ENCODE results near the gene ZNF346.

ZNF346 gene

GRCh38 chr5:177006265-177006972, 16.1 kb upstream of the ZNF346 start, which contains the start of gene UIMC1:
TSS of gene UIMC1 (minus strand) at chr5:177006779. CDS start at chr5:176982615, 24,164 bp downstream.
- Histone ChIP-seq H3K27me3 (ENCODE audit: control insufficient read depth in 2 of 2, insufficient read depth in 2 of 2, low read length in 2 of 2) (no peaks in the 10 kb centered on the region), H3K27ac (ENCODE audit: low read depth in 2 of 2, low read length in 2 of 2) (peak within 1 kb of the TSS; percentile 93 to 94), H3K36me3 (ENCODE audit: control insufficient read depth in 2 of 2, insufficient read depth in 2 of 2, low read length in 2 of 2) (no peaks in the 10 kb centered on the region), H3K4me3 (ENCODE audit: low read length in 2 of 2) (peak within 1 kb of the TSS; percentile 92 to 94), H3K4me1 (ENCODE audit: control insufficient read depth in 2 of 2, insufficient read depth in 2 of 2, low read length in 2 of 2) (peaks cover 11 to 13% of the 10 kb centered on the region in 2 donors), H3K9me3 (ENCODE audit: control insufficient read depth in 2 of 2, low read length in 2 of 2) (no peaks in the 10 kb centered on the region), H3K9ac (ENCODE audit: low read depth in 1 of 2, low read length in 2 of 2) (peak within 1 kb of the TSS; percentile 81 to 92)

GRCh38 chr5:177008716-177009115, 13.8 kb upstream of the ZNF346 start:
- Histone ChIP-seq H3K27ac (ENCODE audit: low read depth in 2 of 2, low read length in 2 of 2) (no peak overlapping the region), H3K4me3 (ENCODE audit: low read length in 2 of 2) (no peak overlapping the region), H3K36me3 (ENCODE audit: control insufficient read depth in 2 of 2, insufficient read depth in 2 of 2, low read length in 2 of 2) (no peaks in the 10 kb centered on the region)

GRCh38 chr5:177010153-177010552, 12.3 kb upstream of the ZNF346 start:
- Histone ChIP-seq H3K4me1 (ENCODE audit: control insufficient read depth in 2 of 2, insufficient read depth in 2 of 2, low read length in 2 of 2) (peaks cover 4 to 5% of the 10 kb centered on the region in 2 donors), H3K27me3 (ENCODE audit: control insufficient read depth in 2 of 2, insufficient read depth in 2 of 2, low read length in 2 of 2) (no peaks in the 10 kb centered on the region), H3K9me3 (ENCODE audit: control insufficient read depth in 2 of 2, low read length in 2 of 2) (no peaks in the 10 kb centered on the region), H3K9ac (ENCODE audit: low read depth in 1 of 2, low read length in 2 of 2) (no peak overlapping the region), H3K36me3 (ENCODE audit: control insufficient read depth in 2 of 2, insufficient read depth in 2 of 2, low read length in 2 of 2) (no peaks in the 10 kb centered on the region), H3K4me3 (ENCODE audit: low read length in 2 of 2) (no peak overlapping the region), H3K27ac (ENCODE audit: low read depth in 2 of 2, low read length in 2 of 2) (no peak overlapping the region)

More at GRCh38 chr5:177008716-177009115, 13.8 kb upstream of the ZNF346 start:
- H3K4me1 ChIP-seq (ENCODE audit: control insufficient read depth in 2 of 2, insufficient read depth in 2 of 2, low read length in 2 of 2): peaks cover 11 to 13% of the 10 kb centered on the region in 2 donors
- H3K9ac ChIP-seq (ENCODE audit: low read depth in 1 of 2, low read length in 2 of 2): no peak overlapping the region
- no peaks in the 10 kb centered on the region for H3K27me3 ChIP-seq (ENCODE audit: control insufficient read depth in 2 of 2, insufficient read depth in 2 of 2, low read length in 2 of 2)
- no peaks in the 10 kb centered on the region for H3K9me3 ChIP-seq (ENCODE audit: control insufficient read depth in 2 of 2, low read length in 2 of 2)

GRCh38 chr5:177015156-177015555, 7.3 kb upstream of the ZNF346 start:
- no peak overlapping the region for H3K9ac ChIP-seq (ENCODE audit: low read depth in 1 of 2, low read length in 2 of 2)
- no peaks in the 10 kb centered on the region for H3K4me1 ChIP-seq (ENCODE audit: control insufficient read depth in 2 of 2, insufficient read depth in 2 of 2, low read length in 2 of 2)
- no peaks in the 10 kb centered on the region for H3K9me3 ChIP-seq (ENCODE audit: control insufficient read depth in 2 of 2, low read length in 2 of 2)
- H3K36me3 ChIP-seq (ENCODE audit: control insufficient read depth in 2 of 2, insufficient read depth in 2 of 2, low read length in 2 of 2): no peaks in the 10 kb centered on the region
- H3K27ac ChIP-seq (ENCODE audit: low read depth in 2 of 2, low read length in 2 of 2): no peak overlapping the region
- H3K4me3 ChIP-seq (ENCODE audit: low read length in 2 of 2): no peak overlapping the region
- H3K27me3 ChIP-seq (ENCODE audit: control insufficient read depth in 2 of 2, insufficient read depth in 2 of 2, low read length in 2 of 2): no peaks in the 10 kb centered on the region

GRCh38 chr5:177018341-177018740, 4.2 kb upstream of the ZNF346 start:
- Histone ChIP-seq H3K27ac (ENCODE audit: low read depth in 2 of 2, low read length in 2 of 2) (no peak overlapping the region), H3K27me3 (ENCODE audit: control insufficient read depth in 2 of 2, insufficient read depth in 2 of 2, low read length in 2 of 2) (no peaks in the 10 kb centered on the region), H3K4me3 (ENCODE audit: low read length in 2 of 2) (no peak overlapping the region), H3K36me3 (ENCODE audit: control insufficient read depth in 2 of 2, insufficient read depth in 2 of 2, low read length in 2 of 2) (no peaks in the 10 kb centered on the region), H3K9me3 (ENCODE audit: control insufficient read depth in 2 of 2, low read length in 2 of 2) (no peaks in the 10 kb centered on the region), H3K4me1 (ENCODE audit: control insufficient read depth in 2 of 2, insufficient read depth in 2 of 2, low read length in 2 of 2) (peaks cover 7 to 8% of the 10 kb centered on the region in 2 donors), H3K9ac (ENCODE audit: low read depth in 1 of 2, low read length in 2 of 2) (no peak overlapping the region)

GRCh38 chr5:177020033-177020432, 2.5 kb upstream of the ZNF346 start:
- H3K4me1 ChIP-seq (ENCODE audit: control insufficient read depth in 2 of 2, insufficient read depth in 2 of 2, low read length in 2 of 2): peaks cover 10 to 14% of the 10 kb centered on the region in 2 donors
- no peak overlapping the region for H3K9ac ChIP-seq (ENCODE audit: low read depth in 1 of 2, low read length in 2 of 2)
- H3K27ac ChIP-seq (ENCODE audit: low read depth in 2 of 2, low read length in 2 of 2): no peak overlapping the region
- H3K9me3 ChIP-seq (ENCODE audit: control insufficient read depth in 2 of 2, low read length in 2 of 2): no peaks in the 10 kb centered on the region
- no peaks in the 10 kb centered on the region for H3K27me3 ChIP-seq (ENCODE audit: control insufficient read depth in 2 of 2, insufficient read depth in 2 of 2, low read length in 2 of 2)
- no peak overlapping the region for H3K4me3 ChIP-seq (ENCODE audit: low read length in 2 of 2)
- no peaks in the 10 kb centered on the region for H3K36me3 ChIP-seq (ENCODE audit: control insufficient read depth in 2 of 2, insufficient read depth in 2 of 2, low read length in 2 of 2)

GRCh38 chr5:177023303-177023664, 788 bp downstream of the ZNF346 start:
- Histone ChIP-seq H3K27me3 (ENCODE audit: control insufficient read depth in 2 of 2, insufficient read depth in 2 of 2, low read length in 2 of 2) (no peaks in the 10 kb centered on the region), H3K9me3 (ENCODE audit: control insufficient read depth in 2 of 2, low read length in 2 of 2) (no peaks in the 10 kb centered on the region), H3K27ac (ENCODE audit: low read depth in 2 of 2, low read length in 2 of 2) (peak overlapping the region; percentile 61 to 72), H3K36me3 (ENCODE audit: control insufficient read depth in 2 of 2, insufficient read depth in 2 of 2, low read length in 2 of 2) (no peaks in the 10 kb centered on the region), H3K4me1 (ENCODE audit: control insufficient read depth in 2 of 2, insufficient read depth in 2 of 2, low read length in 2 of 2) (peaks cover 10 to 14% of the 10 kb centered on the region in 2 donors), H3K9ac (ENCODE audit: low read depth in 1 of 2, low read length in 2 of 2) (peak overlapping the region; percentile 68 to 80), H3K4me3 (ENCODE audit: low read length in 2 of 2) (peak overlapping the region; percentile 76 to 80)

GRCh38 chr5:177024559-177024958, 2.1 kb downstream of the ZNF346 start:
- Histone ChIP-seq H3K36me3 (ENCODE audit: control insufficient read depth in 2 of 2, insufficient read depth in 2 of 2, low read length in 2 of 2) (no peaks in the 10 kb centered on the region), H3K9ac (ENCODE audit: low read depth in 1 of 2, low read length in 2 of 2) (no peak overlapping the region), H3K27me3 (ENCODE audit: control insufficient read depth in 2 of 2, insufficient read depth in 2 of 2, low read length in 2 of 2) (no peaks in the 10 kb centered on the region), H3K4me1 (ENCODE audit: control insufficient read depth in 2 of 2, insufficient read depth in 2 of 2, low read length in 2 of 2) (peaks cover 10 to 14% of the 10 kb centered on the region in 2 donors), H3K4me3 (ENCODE audit: low read length in 2 of 2) (no peak overlapping the region), H3K27ac (ENCODE audit: low read depth in 2 of 2, low read length in 2 of 2) (no peak overlapping the region), H3K9me3 (ENCODE audit: control insufficient read depth in 2 of 2, low read length in 2 of 2) (no peaks in the 10 kb centered on the region)

- Histone ChIP-seq H3K9me3 (ENCODE audit: control insufficient read depth in 2 of 2, low read length in 2 of 2) (no peaks in the 10 kb centered on the region), H3K27me3 (ENCODE audit: control insufficient read depth in 2 of 2, insufficient read depth in 2 of 2, low read length in 2 of 2) (no peaks in the 10 kb centered on the region), H3K4me1 (ENCODE audit: control insufficient read depth in 2 of 2, insufficient read depth in 2 of 2, low read length in 2 of 2) (peaks cover 10 to 14% of the 10 kb centered on the region in 2 donors), H3K27ac (ENCODE audit: low read depth in 2 of 2, low read length in 2 of 2) (no peak overlapping the region), H3K4me3 (ENCODE audit: low read length in 2 of 2) (no peak overlapping the region), H3K36me3 (ENCODE audit: control insufficient read depth in 2 of 2, insufficient read depth in 2 of 2, low read length in 2 of 2) (no peaks in the 10 kb centered on the region), H3K9ac (ENCODE audit: low read depth in 1 of 2, low read length in 2 of 2) (no peak overlapping the region)
Measured at GRCh38 chr5:177025101-177025601, 2.7 kb downstream of the ZNF346 start.

GRCh38 chr5:177027665-177028064, 5.2 kb downstream of the ZNF346 start:
- H3K9me3 ChIP-seq (ENCODE audit: control insufficient read depth in 2 of 2, low read length in 2 of 2): no peaks in the 10 kb centered on the region
- H3K4me3 ChIP-seq (ENCODE audit: low read length in 2 of 2): no peak overlapping the region

More at GRCh38 chr5:177027665-177028064, 5.2 kb downstream of the ZNF346 start:
- H3K27ac ChIP-seq (ENCODE audit: low read depth in 2 of 2, low read length in 2 of 2): no peak overlapping the region
- no peaks in the 10 kb centered on the region for H3K36me3 ChIP-seq (ENCODE audit: control insufficient read depth in 2 of 2, insufficient read depth in 2 of 2, low read length in 2 of 2)
- no peak overlapping the region for H3K9ac ChIP-seq (ENCODE audit: low read depth in 1 of 2, low read length in 2 of 2)
- H3K4me1 ChIP-seq (ENCODE audit: control insufficient read depth in 2 of 2, insufficient read depth in 2 of 2, low read length in 2 of 2): peaks cover 4 to 10% of the 10 kb centered on the region in 2 donors
- no peaks in the 10 kb centered on the region for H3K27me3 ChIP-seq (ENCODE audit: control insufficient read depth in 2 of 2, insufficient read depth in 2 of 2, low read length in 2 of 2)
